Astrocyte of the hippocampus (primary cell): ENCODE data around the gene HEG1.
A peak's percentile ranks its signal among the peaks of the same experiment; 100 is the strongest.

ENCODE experiments used
- DNase-seq: peaks from one replicate; pipeline ENCODE4 v3.0.0; 2011; ENCODE audit warnings: low read depth, low spot score

HEG1 gene

DNA sequence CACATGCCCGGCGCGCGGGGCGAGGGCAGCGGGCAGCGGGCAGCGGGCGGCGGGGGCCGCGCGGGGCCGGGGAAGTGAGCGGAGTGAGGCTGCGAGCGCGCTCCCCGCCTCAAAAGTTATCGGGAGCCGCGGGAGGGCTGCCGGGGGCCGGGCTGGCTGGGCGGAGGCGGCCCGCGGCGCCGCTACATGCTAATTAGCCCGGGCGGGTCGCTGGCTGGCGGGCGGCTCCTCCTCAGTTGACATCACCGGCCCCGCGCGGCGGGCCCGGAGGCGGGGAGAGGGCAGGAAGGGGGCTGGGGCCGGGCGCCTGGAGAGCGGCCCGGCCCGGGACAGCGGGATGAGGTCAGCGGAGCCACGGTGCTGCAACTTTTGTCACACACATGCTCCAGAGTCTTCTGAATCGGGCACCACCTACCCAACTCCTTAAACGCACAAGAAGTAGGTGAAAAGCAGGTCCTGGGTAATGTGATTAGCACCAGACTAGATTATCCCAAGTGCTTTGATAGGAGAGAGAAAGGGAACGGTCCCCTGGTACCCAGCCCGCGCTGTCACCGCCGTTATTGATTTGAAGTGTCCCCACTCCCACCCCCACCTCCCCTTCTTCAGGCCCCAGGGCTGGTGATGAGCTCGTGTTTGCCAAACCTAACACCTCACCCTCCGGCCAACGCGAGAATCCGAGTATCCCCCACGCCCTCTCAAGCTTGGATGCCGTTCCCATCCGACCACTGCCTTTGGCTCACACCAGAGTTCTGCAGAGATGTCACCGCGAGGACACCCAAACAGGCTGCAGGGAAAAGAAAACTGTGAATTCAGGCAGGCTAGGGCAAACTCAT, at the start of gene HEG1:
Gene HEG1, minus strand, starts transcription at position 85 of the 833 bp plus-strand sequence. CDS start 107 bp downstream, outside the sequence.
- peak; percentile 97 for DNase-seq

DNA sequence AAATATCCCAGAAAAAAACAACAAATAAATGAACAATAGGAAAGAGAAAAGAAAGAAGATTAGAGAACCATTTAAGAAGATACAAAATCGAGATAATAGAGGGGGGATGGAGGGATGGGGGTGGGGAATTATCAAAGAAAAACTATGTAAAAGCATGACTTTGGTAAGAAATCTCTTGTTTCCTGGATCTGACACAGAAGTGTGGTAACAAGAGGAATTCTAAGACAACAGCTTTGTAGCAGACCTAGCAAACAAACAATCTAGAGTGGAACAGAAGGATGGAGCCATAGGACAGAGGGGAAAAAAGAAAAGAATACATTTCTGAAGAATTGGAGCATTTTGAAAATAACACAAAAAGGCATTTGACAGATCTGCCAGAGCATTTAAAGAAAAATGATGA, 49.3 kb upstream of the HEG1 start:
- DNase-seq = no peak

DNA sequence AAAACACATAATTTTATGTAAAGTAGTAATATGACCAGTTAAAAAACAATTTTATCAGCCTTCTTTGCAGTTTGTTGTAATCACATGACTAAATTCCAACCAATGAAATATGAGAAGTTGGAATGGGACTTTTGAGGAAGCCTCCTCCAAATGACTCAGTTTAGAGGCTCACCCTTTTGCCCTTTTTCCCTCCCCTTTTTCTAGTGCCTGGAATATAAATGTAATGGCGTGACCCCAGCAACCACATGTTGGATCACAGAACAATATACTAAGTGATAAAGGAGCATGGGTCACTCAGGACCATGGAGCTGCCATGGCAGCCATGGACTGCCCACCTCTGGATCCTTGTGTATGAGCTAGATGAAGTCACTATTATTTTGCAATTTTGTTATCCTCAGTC, 48.8 kb upstream of the HEG1 start:
- DNase-seq = no peak

DNA sequence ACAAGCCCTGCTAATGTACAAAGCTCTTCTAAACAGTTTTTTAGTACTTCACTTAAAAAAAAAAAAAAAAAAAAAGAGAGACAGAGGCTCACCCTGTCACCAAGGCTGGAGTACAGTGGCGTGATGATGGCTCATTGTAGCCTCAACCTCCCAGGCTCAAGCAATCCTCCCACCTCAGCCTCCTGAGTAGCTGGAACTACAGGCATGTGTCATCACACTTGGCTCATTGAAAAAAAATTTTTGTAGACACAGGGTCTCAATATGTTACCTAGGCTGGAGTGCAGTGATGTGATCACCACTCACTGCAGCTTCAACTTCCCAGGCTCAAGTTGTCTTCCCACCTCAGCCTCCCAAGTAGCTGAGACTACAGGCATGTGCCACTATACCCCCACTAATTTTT, 47.6 kb upstream of the HEG1 start:
- no peak for DNase-seq

- no peak for DNase-seq
Measured at GRCh38 chr3:125102470-125102869, 46.7 kb upstream of the HEG1 start.

DNA sequence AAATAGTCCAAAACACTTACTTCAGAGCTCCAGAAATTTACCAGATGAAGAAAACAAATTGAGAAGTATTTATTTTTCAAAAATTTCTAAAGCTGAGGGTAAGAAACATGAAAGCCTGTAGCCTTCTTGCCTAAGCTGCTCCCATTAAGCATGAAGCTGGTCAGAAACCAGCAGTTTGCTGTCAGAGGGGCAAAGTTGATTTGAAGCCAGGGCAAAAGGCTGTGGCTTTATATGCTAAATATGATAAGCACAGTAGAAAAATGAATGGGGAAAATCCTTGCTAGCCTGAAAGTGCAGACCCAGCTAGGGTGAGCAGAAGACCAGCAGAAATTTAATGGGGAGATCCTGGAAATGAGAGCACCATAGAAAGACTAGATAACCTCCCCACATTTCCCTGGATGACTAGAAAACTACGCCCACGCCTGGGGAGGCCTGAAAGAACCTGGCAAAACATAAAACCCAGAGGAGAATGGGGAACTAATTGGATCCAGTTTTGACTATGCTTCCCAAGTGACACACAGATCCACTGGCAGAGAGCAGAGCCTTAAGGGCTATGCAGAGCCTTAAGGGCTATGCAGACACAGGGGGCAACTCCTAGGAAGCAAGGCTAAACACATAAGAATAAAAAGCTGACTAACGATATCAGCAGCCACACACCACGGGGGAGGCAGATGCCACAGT, 43.0 kb upstream of the HEG1 start:
- no peak for DNase-seq

GRCh38 chr3:125090649-125091048, 34.9 kb upstream of the HEG1 start:
- no peak for DNase-seq

DNA sequence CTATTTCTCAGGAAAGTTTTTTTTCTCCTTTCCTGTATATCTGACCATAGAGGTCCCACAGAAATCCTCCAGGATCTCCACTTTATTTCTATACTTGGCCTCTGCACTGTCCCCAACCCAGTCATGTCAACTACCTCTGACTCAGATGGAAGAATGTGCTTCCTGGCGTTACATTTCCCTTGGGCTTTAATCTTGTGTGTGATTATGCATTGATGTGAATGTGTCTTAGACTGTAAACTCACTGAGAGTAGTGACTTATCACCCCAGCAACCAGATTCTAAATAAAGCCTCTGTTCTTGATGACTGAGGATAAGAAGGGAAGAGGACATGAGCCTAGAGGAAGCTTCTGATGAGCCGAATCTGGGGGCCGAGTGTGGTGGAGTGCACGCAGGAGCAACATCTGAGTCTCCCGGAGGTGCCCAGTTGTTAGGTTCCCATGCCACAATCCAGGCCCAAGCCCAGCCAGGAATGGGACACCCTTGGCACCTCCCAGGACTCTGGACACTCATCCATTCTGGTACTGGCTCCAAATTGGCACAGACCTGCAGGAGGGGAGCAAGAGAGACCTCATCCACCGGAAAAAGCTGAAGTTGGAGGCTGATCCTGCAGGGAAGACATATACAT, 32.1 kb upstream of the HEG1 start:
- DNase-seq = peak; percentile 31

DNA sequence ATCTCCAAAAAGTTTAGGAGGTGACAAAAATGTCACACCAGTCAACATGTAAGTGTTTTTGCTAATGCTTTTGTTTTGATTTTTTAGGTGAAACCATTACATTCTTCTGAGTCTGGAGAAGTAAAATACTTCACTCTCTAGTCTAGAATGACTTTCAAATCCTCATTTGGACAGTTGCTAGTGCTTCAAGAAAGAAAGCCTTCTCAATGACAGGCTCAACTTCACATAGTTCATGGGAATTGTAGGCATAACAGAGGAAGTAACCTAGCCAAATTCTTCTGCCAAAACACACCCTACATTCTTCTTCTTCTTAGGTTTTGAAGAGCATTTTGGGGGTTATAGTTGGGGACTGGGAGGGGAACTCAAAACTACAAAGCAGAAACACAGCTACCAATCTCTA, 29.4 kb upstream of the HEG1 start:
- no peak for DNase-seq

GRCh38 chr3:125083776-125084175, 28.0 kb upstream of the HEG1 start:
- peak; percentile 51 for DNase-seq

DNA sequence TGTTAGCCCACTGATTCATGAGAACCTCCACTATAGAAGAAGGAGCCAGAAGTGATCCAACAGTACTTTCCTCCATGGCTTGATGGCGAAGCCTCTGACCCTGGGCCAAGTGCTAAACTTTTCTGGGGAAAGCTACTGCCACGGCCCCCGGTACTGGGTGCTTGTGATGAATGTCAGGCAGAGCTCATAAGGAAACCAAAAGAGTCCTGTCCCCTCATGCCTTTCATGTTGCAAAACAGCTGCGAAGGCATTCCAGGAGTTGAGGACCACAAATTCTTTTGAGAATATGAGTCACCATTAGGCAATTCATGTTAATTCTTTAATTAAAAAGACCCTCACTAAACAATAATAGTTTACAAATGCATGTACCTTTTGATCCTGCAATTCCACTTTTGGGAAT, 26.5 kb upstream of the HEG1 start:
- peak; percentile 78 for DNase-seq

DNA sequence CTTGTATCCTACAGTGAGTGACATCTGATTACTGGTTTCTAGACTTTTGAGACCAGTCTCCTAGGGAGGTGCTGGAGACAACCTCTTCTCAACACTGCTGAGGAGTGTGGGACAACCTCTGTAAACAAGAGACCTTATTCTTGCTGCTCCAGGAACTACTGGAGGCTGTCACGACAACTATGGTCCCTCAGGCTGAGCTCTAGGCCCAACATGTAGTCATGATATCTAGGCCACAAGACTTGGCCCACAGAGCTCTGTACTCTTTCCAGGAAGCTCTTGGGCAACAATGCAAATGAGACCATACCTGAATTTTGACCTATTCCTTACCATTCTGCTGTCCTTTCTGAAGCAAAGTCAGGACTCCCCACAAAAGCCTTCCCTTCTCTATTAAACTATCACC, 24.3 kb upstream of the HEG1 start:
- DNase-seq = no peak

DNA sequence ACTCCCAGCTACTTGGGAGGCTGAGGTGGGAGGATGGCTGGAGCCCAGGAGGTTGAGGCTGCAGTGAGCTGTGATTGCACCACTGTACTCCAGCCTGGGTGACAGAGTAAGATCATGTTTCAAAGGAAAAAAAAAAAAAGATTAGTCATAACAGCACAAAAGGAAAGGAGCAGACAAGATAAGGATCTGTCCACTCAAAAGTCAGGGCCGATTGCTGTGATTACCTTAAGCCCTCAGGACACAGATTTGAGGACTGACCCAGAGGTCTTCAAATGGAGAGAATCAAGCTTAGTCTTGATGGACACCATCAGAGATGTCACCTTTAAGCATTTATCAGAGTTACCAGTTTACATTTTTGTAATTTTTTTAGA, 23.9 kb upstream of the HEG1 start:
- no peak for DNase-seq

DNA sequence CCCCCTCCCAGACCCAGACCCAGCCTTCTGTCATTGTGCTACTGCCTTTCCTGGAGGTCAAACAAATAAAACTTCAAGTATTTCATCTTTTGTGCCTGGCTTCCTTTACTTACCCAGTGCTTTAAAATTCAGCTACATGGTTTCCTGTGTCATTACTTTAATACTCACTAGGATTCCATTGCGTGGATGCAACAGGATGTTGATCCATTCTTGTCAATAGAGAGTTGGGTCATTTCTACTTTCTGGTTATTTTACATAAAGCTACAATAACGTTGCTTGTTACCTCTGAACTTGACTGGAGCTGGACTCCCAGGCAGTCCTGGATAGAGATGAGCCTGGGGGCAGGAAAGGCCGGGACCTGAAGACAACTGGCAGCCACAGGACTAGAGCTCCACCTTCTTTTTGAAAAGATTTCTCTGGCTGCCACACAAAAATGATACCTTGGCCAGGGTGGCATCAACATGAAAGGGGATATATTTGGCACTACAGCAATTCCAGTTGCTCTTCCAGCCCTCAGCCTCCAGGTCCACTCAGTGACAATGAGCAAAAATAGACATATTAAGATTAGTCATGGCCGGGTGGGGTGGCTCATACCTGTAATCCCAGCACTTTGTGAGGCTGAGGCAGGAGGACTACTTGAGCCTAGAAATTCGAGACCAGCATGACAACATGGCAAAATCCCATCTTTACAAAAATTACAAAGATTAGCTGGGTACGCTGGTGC, 23.3 kb upstream of the HEG1 start:
- DNase-seq = no peak

DNA sequence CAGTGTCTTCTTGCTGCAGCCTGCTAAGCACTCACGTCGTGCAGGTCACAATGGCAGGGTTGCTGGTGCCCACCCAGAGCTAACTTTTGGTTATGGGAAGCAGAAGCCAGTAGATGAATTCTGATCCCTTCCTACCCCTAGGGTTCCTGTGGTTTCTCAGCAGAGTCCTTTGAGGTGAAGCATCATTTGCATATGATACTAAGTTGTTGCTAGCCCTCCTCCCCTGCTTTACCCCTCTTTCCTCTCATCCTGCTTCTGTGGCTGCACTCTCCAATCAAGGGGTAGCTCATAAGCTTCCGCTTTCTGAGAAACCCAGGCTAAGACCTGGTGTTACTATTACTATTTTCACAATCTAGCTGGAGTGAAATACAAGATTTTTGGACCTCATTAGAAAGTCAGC, 22.1 kb upstream of the HEG1 start:
- DNase-seq = no peak

GRCh38 chr3:125076464-125076863, 20.7 kb upstream of the HEG1 start:
- DNase-seq = no peak

DNA sequence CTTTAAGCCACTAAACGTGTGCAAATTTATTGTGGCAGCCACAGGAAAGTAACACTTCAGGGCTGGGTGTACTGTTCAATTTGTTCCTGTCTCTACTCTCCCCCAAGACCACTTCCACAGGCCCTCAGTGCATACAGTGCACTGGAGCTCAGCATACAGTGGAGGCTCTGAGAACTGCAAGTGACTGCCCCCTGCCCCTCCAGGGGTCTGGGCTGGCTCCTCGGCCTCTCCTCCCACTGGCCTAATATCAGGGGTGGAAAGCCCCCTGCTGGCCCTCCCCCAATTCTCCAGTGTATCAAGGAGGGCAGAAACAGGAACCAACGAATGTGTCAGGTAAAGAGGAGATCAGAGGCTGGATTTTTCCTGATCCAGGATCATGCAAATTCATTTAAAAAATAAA, 19.9 kb upstream of the HEG1 start:
- no peak for DNase-seq

- no peak for DNase-seq
Measured at GRCh38 chr3:125073390-125073905, 17.7 kb upstream of the HEG1 start.

DNA sequence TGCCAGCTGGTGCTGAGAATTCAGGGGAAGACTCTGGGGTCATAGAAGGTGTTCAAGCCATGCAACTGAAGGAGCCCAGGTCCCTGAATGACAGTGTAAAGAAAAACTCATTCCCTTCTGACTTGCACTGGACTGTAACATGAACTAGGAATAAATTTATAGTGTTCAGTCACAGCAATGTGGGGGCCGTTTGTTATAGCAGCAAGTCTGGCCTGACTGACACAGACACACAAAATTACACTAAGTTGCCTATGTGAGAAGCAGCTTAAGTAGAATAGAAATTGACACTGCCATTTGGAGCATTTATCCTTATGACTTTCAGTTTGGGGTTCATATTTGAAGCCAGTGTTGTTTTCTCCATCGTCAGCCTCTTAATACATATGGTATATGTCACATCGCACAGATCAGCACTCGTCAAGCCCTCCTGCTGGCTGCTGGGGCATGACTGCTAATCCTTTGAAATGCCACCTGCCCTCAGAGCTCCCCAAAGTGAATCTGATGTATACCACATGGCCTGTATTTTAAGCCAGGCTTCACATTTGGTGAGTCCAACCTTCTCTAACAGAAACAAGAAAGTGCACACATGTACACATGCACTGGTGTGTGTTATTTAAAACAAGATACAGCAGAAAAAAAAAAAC, 17.1 kb upstream of the HEG1 start:
- DNase-seq = no peak

GRCh38 chr3:125072301-125072700, 16.5 kb upstream of the HEG1 start:
- peak; percentile 78 for DNase-seq

DNA sequence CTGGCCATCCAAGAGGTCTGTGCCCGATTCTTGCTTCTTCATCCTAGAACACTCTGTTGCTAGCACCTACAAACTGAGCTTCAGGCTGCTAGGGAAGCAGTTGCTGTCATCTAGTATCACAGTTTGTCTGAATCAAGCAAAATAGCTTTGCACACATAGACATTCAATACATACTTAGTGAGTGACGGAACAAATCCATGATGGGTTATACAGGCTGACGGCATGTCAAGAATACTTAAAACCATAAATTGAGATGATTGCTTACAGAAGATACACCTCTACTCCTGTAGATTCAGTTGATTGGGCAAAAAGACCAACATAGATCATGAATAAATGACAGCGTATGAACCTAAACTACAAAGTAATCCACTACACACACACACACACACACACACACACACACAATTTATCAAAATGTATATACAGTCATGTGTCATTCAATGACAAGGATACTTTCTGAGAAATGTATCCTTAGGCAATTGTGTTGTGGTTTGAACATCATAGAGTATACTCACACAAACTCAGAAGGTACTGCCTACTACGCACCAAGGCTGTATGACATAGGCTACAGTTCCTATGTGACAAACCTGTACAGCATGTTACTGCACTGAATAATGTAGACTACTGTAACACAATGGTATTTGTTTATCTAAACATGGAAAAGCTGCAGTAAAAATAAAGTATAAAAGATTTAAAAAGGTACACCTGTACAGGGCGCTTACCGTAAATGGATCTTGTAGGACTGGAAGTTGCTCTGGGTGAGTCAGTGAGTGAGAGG, 14.4 kb upstream of the HEG1 start:
- DNase-seq = no peak
